ENCODE measurements around the gene CDADC1.

- no peak for TF ChIP-seq CTCF (IDR thresholded peaks at IDR 0.05)
- TF ChIP-seq POLR2A (IDR thresholded peaks at IDR 0.05): no peak
Measured at GRCh38 chr13:49341941-49342340, 94.2 kb downstream of the CDADC1 start.
